GM20000 (cell line): Measurements from ENCODE around the gene AKT1.

Source experiments
- DNase-seq: peaks from one replicate; pipeline ENCODE4 v3.0.0; 2012; ENCODE audit warnings: low spot score
- CTCF ChIP-seq: IDR thresholded peaks from 2 replicates; pipeline ENCODE4 v1.5.1; 2012; ENCODE audit warnings: mild to moderate bottlenecking, control low read depth; ENCODE audit errors: extremely low read depth, missing control alignments

The AKT1 gene

GRCh38 chr14:104789752-104790743 lies 5.5 kb downstream of the AKT1 start:
- no peak for TF ChIP-seq CTCF
- DNase-seq: no peak

GRCh38 chr14:104788873-104789663 lies 6.5 kb downstream of the AKT1 start:
- DNase-seq: no peak
- no peak for TF ChIP-seq CTCF

GRCh38 chr14:104788161-104788818 lies 7.3 kb downstream of the AKT1 start:
- no peak for TF ChIP-seq CTCF
- DNase-seq: no peak

- TF ChIP-seq CTCF: no peak
- no peak for DNase-seq
These were observed 7.8 kb downstream of the AKT1 start for GRCh38 chr14:104787736-104788135.

GRCh38 chr14:104786726-104787675 lies 8.5 kb downstream of the AKT1 start:
- TF ChIP-seq CTCF: no peak
- DNase-seq: no peak

GRCh38 chr14:104786091-104786586 lies 9.4 kb downstream of the AKT1 start:
- DNase-seq: no peak

More at GRCh38 chr14:104786091-104786586, 9.4 kb downstream of the AKT1 start:
- no peak for TF ChIP-seq CTCF
